Neural progenitor cell (in vitro differentiated cells): ENCODE results near the gene PLA2G5. TPM values are rescaled to one million over a fixed set of nuclear protein-coding genes. Genes with fewer than 3 reads are reported as not detected.

Experiments
- DNase-seq: peaks from one replicate; pipeline ENCODE4 v3.0.0-alpha.2; 2016; ENCODE audit warnings: low spot score
- H2AFZ ChIP-seq: fragments of 200-600 bp; sonication (generic); replicated peaks from 2 replicates; pipeline ENCODE4 v1.6.1; 2016; ENCODE audit warnings: antibody characterized with exemption
- H3F3A ChIP-seq: fragments of 200-600 bp; sonication (generic); 2 replicates; pipeline ENCODE4 v1.6.1; 2016; ENCODE audit warnings: antibody characterized with exemption, low read depth
- H3K27ac ChIP-seq: fragments of 200-600 bp; sonication (generic); 2 replicates; pipeline ENCODE4 v1.5.1; 2016; ENCODE audit warnings: mild to moderate bottlenecking
- H3K27me3 ChIP-seq: fragments of 200-600 bp; sonication (generic); 2 replicates; pipeline ENCODE4 v1.6.1; 2016; ENCODE audit warnings: mild to moderate bottlenecking, moderate library complexity
- H3K36me3 ChIP-seq: fragments of 200-600 bp; sonication (generic); 2 replicates; pipeline ENCODE4 v1.5.1; 2016
- H3K4me1 ChIP-seq: fragments of 200-600 bp; sonication (generic); 2 replicates; pipeline ENCODE4 v1.6.1; 2016; ENCODE audit warnings: mixed run types
- H3K4me2 ChIP-seq: fragments of 200-600 bp; sonication (generic); 2 replicates; pipeline ENCODE4 v1.6.1; 2016
- H3K4me3 ChIP-seq: fragments of 200-600 bp; sonication (generic); 2 replicates; pipeline ENCODE4 v1.5.1; 2016
- H3K79me2 ChIP-seq: fragments of 200-600 bp; sonication (generic); 2 replicates; pipeline ENCODE4 v1.6.1; 2016; ENCODE audit warnings: low read depth
- H3K9ac ChIP-seq: fragments of 200-600 bp; sonication (generic); 2 replicates; pipeline ENCODE4 v1.6.1; 2016
- H3K9me3 ChIP-seq: fragments of 200-600 bp; sonication (generic); 2 replicates; pipeline ENCODE4 v1.5.1; 2016; ENCODE audit warnings: low read depth
- H4K20me1 ChIP-seq: fragments of 200-600 bp; sonication (generic); 2 replicates; pipeline ENCODE4 v1.6.1; 2016; ENCODE audit warnings: low read depth
- H3K27ac Mint-ChIP-seq: 3 replicates; pipeline ENCODE4 v1.8.0; 2021; ENCODE audit warnings: mixed read lengths
- H3K27me3 Mint-ChIP-seq: 2 replicates; pipeline ENCODE4 v1.8.0; 2022; ENCODE audit warnings: low read depth, mild to moderate bottlenecking, inconsistent platforms, moderate library complexity, mixed read lengths; ENCODE audit not compliant: insufficient read depth
- H3K36me3 Mint-ChIP-seq: 3 replicates; pipeline ENCODE4 v1.8.0; 2021; ENCODE audit warnings: mixed read lengths
- H3K4me1 Mint-ChIP-seq: 3 replicates; pipeline ENCODE4 v1.8.0; 2021; ENCODE audit warnings: mixed read lengths
- H3K4me3 Mint-ChIP-seq: 3 replicates; pipeline ENCODE4 v1.8.0; 2021; ENCODE audit warnings: mild to moderate bottlenecking, moderate library complexity, mixed read lengths
- H3K9me3 Mint-ChIP-seq: 3 replicates; pipeline ENCODE4 v1.8.0; 2020; ENCODE audit warnings: mixed read lengths
- EZH2 ChIP-seq: fragments of 200-600 bp; sonication (generic); IDR thresholded peaks from 2 replicates; pipeline ENCODE4 v1.6.1; 2017; ENCODE audit warnings: antibody characterized with exemption, mild to moderate bottlenecking, moderate library complexity
- EZH2phosphoT487 ChIP-seq: fragments of 200-600 bp; sonication (generic); IDR thresholded peaks from 2 replicates; pipeline ENCODE4 v1.6.1; 2017; ENCODE audit warnings: antibody characterized with exemption
- total RNA-seq: library from RNA; depleted of rRNA; stranded (reverse); fragments of >200 nt; gene quantifications from 2 replicates; pipeline ENCODE4 v1.2.3, GENCODE V29; 2015; ENCODE audit warnings: low replicate concordance
- TF ChIP-seq, protein P1 (sequence below): fragments of 200-600 bp; sonication (generic); IDR thresholded peaks from 2 replicates; pipeline ENCODE4 v1.5.1; 2017; ENCODE audit warnings: antibody characterized with exemption, mild to moderate bottlenecking

The PLA2G5 gene
- total RNA-seq, 1 donor from 2014 or later, result not detected

- Mint-ChIP-seq H3K27ac (no peak overlapping the region), H3K9me3 (no peaks in the 10 kb centered on the region), H3K36me3 (no peaks in the 10 kb centered on the region), H3K27me3 (peaks cover 16% of the 10 kb centered on the region), H3K4me1 (no peaks in the 10 kb centered on the region), H3K4me3 (no peak overlapping the region)
- no peak overlapping the region for H3K9ac ChIP-seq
- H3K27me3 ChIP-seq, result no peaks in the 10 kb centered on the region
- no peaks in the 10 kb centered on the region for H4K20me1 ChIP-seq
- TF ChIP-seq, protein P1, sequence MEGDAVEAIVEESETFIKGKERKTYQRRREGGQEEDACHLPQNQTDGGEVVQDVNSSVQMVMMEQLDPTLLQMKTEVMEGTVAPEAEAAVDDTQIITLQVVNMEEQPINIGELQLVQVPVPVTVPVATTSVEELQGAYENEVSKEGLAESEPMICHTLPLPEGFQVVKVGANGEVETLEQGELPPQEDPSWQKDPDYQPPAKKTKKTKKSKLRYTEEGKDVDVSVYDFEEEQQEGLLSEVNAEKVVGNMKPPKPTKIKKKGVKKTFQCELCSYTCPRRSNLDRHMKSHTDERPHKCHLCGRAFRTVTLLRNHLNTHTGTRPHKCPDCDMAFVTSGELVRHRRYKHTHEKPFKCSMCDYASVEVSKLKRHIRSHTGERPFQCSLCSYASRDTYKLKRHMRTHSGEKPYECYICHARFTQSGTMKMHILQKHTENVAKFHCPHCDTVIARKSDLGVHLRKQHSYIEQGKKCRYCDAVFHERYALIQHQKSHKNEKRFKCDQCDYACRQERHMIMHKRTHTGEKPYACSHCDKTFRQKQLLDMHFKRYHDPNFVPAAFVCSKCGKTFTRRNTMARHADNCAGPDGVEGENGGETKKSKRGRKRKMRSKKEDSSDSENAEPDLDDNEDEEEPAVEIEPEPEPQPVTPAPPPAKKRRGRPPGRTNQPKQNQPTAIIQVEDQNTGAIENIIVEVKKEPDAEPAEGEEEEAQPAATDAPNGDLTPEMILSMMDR, result no peak
- TF ChIP-seq EZH2phosphoT487 (no peak), EZH2 (no peak)
- no peak overlapping the region for H3K4me2 ChIP-seq
- no peaks in the 10 kb centered on the region for H3K9me3 ChIP-seq
- no peak overlapping the region for H3K4me3 ChIP-seq
- H3F3A ChIP-seq, result no peaks in the 10 kb centered on the region
- no peak overlapping the region for H3K27ac ChIP-seq
- no peaks in the 10 kb centered on the region for H3K79me2 ChIP-seq
- H3K36me3 ChIP-seq, result no peaks in the 10 kb centered on the region
- DNase-seq, result no peak
- no peaks in the 10 kb centered on the region for H3K4me1 ChIP-seq
- H2AFZ ChIP-seq, result no peak overlapping the region
Measured at GRCh38 chr1:20117236-20117635, 47.2 kb downstream of the PLA2G5 start.

DNA sequence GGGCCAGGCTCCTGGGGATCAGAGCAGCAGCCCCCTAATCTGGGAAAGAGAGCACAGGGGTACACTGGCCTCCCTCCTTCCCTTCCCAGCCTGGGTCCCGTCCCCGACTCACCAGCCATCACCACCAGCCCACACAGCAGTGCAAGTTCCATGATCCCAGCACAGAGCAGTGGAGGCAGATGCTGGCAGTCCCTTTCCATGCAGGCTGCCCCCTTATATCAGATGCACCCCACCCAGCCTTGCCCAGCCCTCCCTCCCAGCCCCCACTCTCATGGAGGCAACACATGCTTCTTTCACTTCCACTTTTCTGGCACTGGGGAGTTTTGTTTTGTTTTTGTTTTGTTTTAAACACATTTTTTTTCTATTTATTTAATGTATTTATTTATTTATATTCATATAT, 49.4 kb downstream of the PLA2G5 start, which contains the start of gene PLA2G2D:
Gene PLA2G2D (minus strand): TSS at position 190 of the 400 bp plus-strand sequence. CDS start 38 bp downstream, at position 152.
- Histone ChIP-seq H3K9ac (no peak within 1 kb of the TSS), H3K9me3 (no peaks in the 10 kb centered on the region), H3K4me2 (no peak within 1 kb of the TSS), H3K79me2 (no peaks in the 10 kb centered on the region), H3K27ac (no peak within 1 kb of the TSS), H4K20me1 (no peaks in the 10 kb centered on the region), H2AFZ (no peak within 1 kb of the TSS), H3K36me3 (no peaks in the 10 kb centered on the region), H3F3A (no peaks in the 10 kb centered on the region), H3K27me3 (no peaks in the 10 kb centered on the region), H3K4me3 (no peak within 1 kb of the TSS), H3K4me1 (no peaks in the 10 kb centered on the region)
- H3K4me3 Mint-ChIP-seq, result no peak within 1 kb of the TSS
- no peaks in the 10 kb centered on the region for H3K4me1 Mint-ChIP-seq
- H3K36me3 Mint-ChIP-seq, result no peaks in the 10 kb centered on the region
- H3K27ac Mint-ChIP-seq, result no peak within 1 kb of the TSS
- TF ChIP-seq EZH2phosphoT487, result no peak
- no peak for TF ChIP-seq EZH2
- TF ChIP-seq, protein P1, result no peak
- DNase-seq, result no peak
- peaks cover 10% of the 10 kb centered on the region for H3K27me3 Mint-ChIP-seq
- H3K9me3 Mint-ChIP-seq, result no peaks in the 10 kb centered on the region

DNA sequence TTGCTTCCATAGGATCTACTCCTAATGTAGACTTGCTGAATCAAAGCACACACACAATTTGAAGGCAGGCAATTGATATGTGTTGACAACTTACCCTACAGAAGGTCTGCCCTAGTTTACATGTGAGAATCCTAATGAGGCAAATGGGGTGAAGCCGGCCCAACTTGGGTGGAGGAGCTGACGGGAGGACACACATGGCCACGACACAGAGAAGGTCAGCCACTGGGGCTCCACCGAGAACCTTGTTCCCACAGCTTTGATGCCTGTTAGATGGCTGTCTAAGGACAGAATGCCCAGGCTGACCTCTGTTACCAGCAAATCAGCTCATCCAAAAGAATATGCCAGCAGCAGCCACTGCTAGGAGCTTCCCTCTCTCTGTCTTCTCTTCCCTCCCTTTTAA, 50.8 kb downstream of the PLA2G5 start:
- DNase-seq, result no peak
- H3K79me2 ChIP-seq, result no peaks in the 10 kb centered on the region
- H3K27me3 Mint-ChIP-seq, result peaks cover 8% of the 10 kb centered on the region
- H3K27ac Mint-ChIP-seq, result no peak overlapping the region
- no peaks in the 10 kb centered on the region for H3K9me3 ChIP-seq
- H3K27ac ChIP-seq, result no peak overlapping the region
- no peaks in the 10 kb centered on the region for H3K9me3 Mint-ChIP-seq
- no peaks in the 10 kb centered on the region for H3K4me1 Mint-ChIP-seq
- no peaks in the 10 kb centered on the region for H3K36me3 Mint-ChIP-seq
- H3K4me2 ChIP-seq, result no peak overlapping the region
- TF ChIP-seq, protein P1, result no peak
- TF ChIP-seq EZH2phosphoT487 (no peak), EZH2 (no peak)
- no peaks in the 10 kb centered on the region for H3K4me1 ChIP-seq
- no peak overlapping the region for H2AFZ ChIP-seq
- no peaks in the 10 kb centered on the region for H4K20me1 ChIP-seq
- H3K36me3 ChIP-seq, result no peaks in the 10 kb centered on the region
- no peaks in the 10 kb centered on the region for H3F3A ChIP-seq
- no peak overlapping the region for H3K9ac ChIP-seq
- no peak overlapping the region for H3K4me3 ChIP-seq
- H3K4me3 Mint-ChIP-seq, result no peak overlapping the region
- H3K27me3 ChIP-seq, result no peaks in the 10 kb centered on the region
